Right lobe of liver (tissue), 4 donors: ENCODE measurements around the gene NEUROD1.

Source experiments
- CTCF ChIP-seq, 4 donors: fragments of 200-600 bp in 3 of 4; fragments of 450-650 bp in 1 of 4; IDR thresholded peaks; one replicate each; pipeline versions ENCODE4 v1.5.1 to v1.8.0; 2016 to 2022; ENCODE audit warnings: antibody characterized with exemption in 4 of 4, mild to moderate bottlenecking in 2 of 4
- POLR2A ChIP-seq: fragments of 450-650 bp; IDR thresholded peaks from one replicate; pipeline ENCODE4 v1.6.1; 2017; ENCODE audit warnings: antibody characterized with exemption, mild to moderate bottlenecking
- donor health status: DM: no; HTN: no; CAD: no.
- donor health status: DM: no; HTN: no; CAD: no.
- donor health status: DM: no; HTN: yes; CAD: no.

- TF ChIP-seq CTCF (IDR thresholded peaks at IDR 0.05) (no peak), POLR2A (no peak)
These were observed at the start of gene NEUROD1 for GRCh38 chr2:181680055-181680936.
